ENCODE results near the gene COL26A1.
"Not testable (repeated sequence)": the region's sequence is repeated elsewhere in the genome, so short reads cannot be mapped to it uniquely, and the experiment has no call there.

COL26A1 gene

GRCh38 chr7:101453617-101454016 lies 90.9 kb downstream of the COL26A1 start:
- DNase-seq (ENCODE audit: low read depth): no peak

- no peak for DNase-seq (ENCODE audit: low read depth)
Measured at GRCh38 chr7:101457001-101457750, 94.5 kb downstream of the COL26A1 start.

- no peak for DNase-seq (ENCODE audit: low read depth)
Measured at GRCh38 chr7:101465131-101465530, 102.5 kb downstream of the COL26A1 start.

- no peak for DNase-seq (ENCODE audit: low read depth)
Measured at GRCh38 chr7:101465576-101466196, 103.0 kb downstream of the COL26A1 start.

GRCh38 chr7:101466871-101467270 lies 104.2 kb downstream of the COL26A1 start:
- no peak for DNase-seq (ENCODE audit: low read depth)

GRCh38 chr7:101468546-101469275 lies 106.0 kb downstream of the COL26A1 start:
- no peak for DNase-seq (ENCODE audit: low read depth)

GRCh38 chr7:101470668-101471487 lies 108.2 kb downstream of the COL26A1 start:
- DNase-seq (ENCODE audit: low read depth): no peak

GRCh38 chr7:101474178-101474577 lies 111.5 kb downstream of the COL26A1 start:
- DNase-seq (ENCODE audit: low read depth): no peak

- not testable (repeated sequence) for DNase-seq (ENCODE audit: low read depth)
Measured at GRCh38 chr7:101475691-101476090, 113.0 kb downstream of the COL26A1 start.

- DNase-seq (ENCODE audit: low read depth): no peak
Measured at GRCh38 chr7:101479217-101479616, 116.5 kb downstream of the COL26A1 start.

- DNase-seq (ENCODE audit: low read depth): not testable (repeated sequence)
Measured at GRCh38 chr7:101486056-101486432, 123.4 kb downstream of the COL26A1 start.

GRCh38 chr7:101486433-101487104 lies 123.9 kb downstream of the COL26A1 start:
- DNase-seq (ENCODE audit: low read depth): no peak

GRCh38 chr7:101487105-101487458 lies 124.4 kb downstream of the COL26A1 start:
- no peak for DNase-seq (ENCODE audit: low read depth)

- DNase-seq (ENCODE audit: low read depth): no peak
Measured at GRCh38 chr7:101487753-101488152, 125.1 kb downstream of the COL26A1 start.

- no peak for DNase-seq (ENCODE audit: low read depth)
Measured at GRCh38 chr7:101488826-101489572, 126.3 kb downstream of the COL26A1 start.

- not testable (repeated sequence) for DNase-seq (ENCODE audit: low read depth)
Measured at GRCh38 chr7:101490439-101490838, 127.8 kb downstream of the COL26A1 start.

- not testable (repeated sequence) for DNase-seq (ENCODE audit: low read depth)
Measured at GRCh38 chr7:101491442-101491841, 128.8 kb downstream of the COL26A1 start.

- DNase-seq (ENCODE audit: low read depth): no peak
Measured at GRCh38 chr7:101494602-101495329, 132.1 kb downstream of the COL26A1 start.

- no peak for DNase-seq (ENCODE audit: low read depth)
Measured at GRCh38 chr7:101496017-101496416, 133.3 kb downstream of the COL26A1 start.

- DNase-seq (ENCODE audit: low read depth): no peak
Measured at GRCh38 chr7:101501351-101501750, 138.7 kb downstream of the COL26A1 start.

Measured in HS-27A (cell line).